Dermis blood vessel endothelial cell (primary cell): ENCODE measurements around the gene OR2D2. TPM values are rescaled to one million over a fixed set of nuclear protein-coding genes. Genes with fewer than 3 reads are reported as not detected.
"Not testable (repeated sequence)": the region's sequence is repeated elsewhere in the genome, so short reads cannot be mapped to it uniquely, and the experiment has no call there.

Source experiments
- DNase-seq: peaks from one replicate; pipeline ENCODE4 v3.0.0; 2010
- total RNA-seq: library from RNA; depleted of rRNA; stranded (reverse); fragments of >200 nt; gene quantifications from 2 replicates; pipeline ENCODE4 v1.2.3, GENCODE V29; 2014

The OR2D2 gene
- total RNA-seq, 1 donor from 2014 or later, result 0.17 TPM

- DNase-seq, result no peak
Observed at GRCh38 chr11:6876914-6877313, 15.4 kb downstream of the OR2D2 start.

GRCh38 chr11:6876325-6876724 lies 16.0 kb downstream of the OR2D2 start, which contains the start of gene OR10A4:
OR10A4 (plus strand) TSS chr11:6876625; CDS start chr11:6876648, 23 bp downstream.
- no peak for DNase-seq

- DNase-seq, result no peak
Observed at GRCh38 chr11:6875761-6876160, 16.5 kb downstream of the OR2D2 start.

- no peak for DNase-seq
Observed at GRCh38 chr11:6871278-6871677, 21.0 kb downstream of the OR2D2 start.

GRCh38 chr11:6864438-6864837 lies 27.9 kb downstream of the OR2D2 start:
- DNase-seq, result no peak

GRCh38 chr11:6862961-6863360 lies 29.3 kb downstream of the OR2D2 start, which contains the start of gene OR10A2:
OR10A2 (plus strand) TSS chr11:6863057; CDS start chr11:6869755, 6,698 bp downstream.
- no peak for DNase-seq

GRCh38 chr11:6856871-6857270 lies 35.4 kb downstream of the OR2D2 start:
- DNase-seq, result no peak

GRCh38 chr11:6855971-6856541 lies 36.2 kb downstream of the OR2D2 start:
- DNase-seq, result peak; percentile 37

GRCh38 chr11:6854801-6855200 lies 37.5 kb downstream of the OR2D2 start:
- DNase-seq, result not testable (repeated sequence)

- DNase-seq, result peak; percentile 15
Observed at GRCh38 chr11:6850526-6850925, 41.8 kb downstream of the OR2D2 start.

- DNase-seq, result no peak
Observed at GRCh38 chr11:6845383-6845782, 46.9 kb downstream of the OR2D2 start, which contains the start of gene OR10A5. OR10A5 (plus strand) TSS chr11:6845683; CDS start chr11:6845683, 0 bp downstream.

GRCh38 chr11:6844356-6844755 lies 47.9 kb downstream of the OR2D2 start:
- DNase-seq, result no peak

GRCh38 chr11:6843670-6844069 lies 48.6 kb downstream of the OR2D2 start:
- no peak for DNase-seq

GRCh38 chr11:6841694-6842093 lies 50.6 kb downstream of the OR2D2 start:
- DNase-seq, result no peak

Other genes with a start within 250 kb of the OR2D2 start
- 61.8 and 81.7 TPM in 2 replicates for gene DCHS1, start 236.7 kb downstream of the OR2D2 start, total RNA-seq
- 31.2 and 61.6 TPM in 2 replicates for gene MRPL17, start 209.2 kb downstream of the OR2D2 start, total RNA-seq
- not detected in 2 replicates for gene OR2AG2, start 120.5 kb downstream of the OR2D2 start, total RNA-seq
- gene OR2AG1, start 109.5 kb downstream of the OR2D2 start, total RNA-seq, result not detected in 2 replicates
- 0.05 and 0.17 TPM in 2 replicates for gene OR6A2, start 92.8 kb downstream of the OR2D2 start, total RNA-seq
- not detected in 2 replicates for gene OR10A5, start 46.8 kb downstream of the OR2D2 start, total RNA-seq
- not detected in 2 replicates for gene OR10A2, start 29.4 kb downstream of the OR2D2 start, total RNA-seq
- gene OR10A4, start 15.9 kb downstream of the OR2D2 start, total RNA-seq, result not detected in 2 replicates
- not detected in 2 replicates for gene OR2D3, start 28.5 kb upstream of the OR2D2 start, total RNA-seq
- gene ZNF215, start 33.9 kb upstream of the OR2D2 start, total RNA-seq, result 0.70 and 1.7 TPM in 2 replicates
- gene ZNF214, start 127.8 kb upstream of the OR2D2 start, total RNA-seq, result 0.19 and 1.7 TPM in 2 replicates
- not detected in 2 replicates for gene NLRP14, start 128.0 kb upstream of the OR2D2 start, total RNA-seq
- not detected in 2 replicates for gene RBMXL2, start 196.5 kb upstream of the OR2D2 start, total RNA-seq